ENCODE results near the gene SAFB.

The SAFB gene

GRCh38 chr19:5664515-5664914 lies 41.6 kb downstream of the SAFB start:
- WGBS, 2 donors (ENCODE audit: extremely low coverage in 2 of 2, insufficient read length in 2 of 2, insufficient replicate concordance in 1 of 2) = no CpG with 5 or more reads among the region's 2 CpGs
- H3K23ac ChIP-seq (ENCODE audit: low read depth, low read length, poor library complexity) = no peak overlapping the region
- H4K8ac ChIP-seq (ENCODE audit: low read depth, low read length) = no peak overlapping the region
- H3K14ac ChIP-seq (ENCODE audit: low read length) = no peak overlapping the region
- no peak overlapping the region for H4K91ac ChIP-seq (ENCODE audit: low read depth, low read length, poor library complexity)
- no peak overlapping the region for H3K18ac ChIP-seq (ENCODE audit: low read length)
- H2BK12ac ChIP-seq (ENCODE audit: low read length) = no peak overlapping the region
- no peaks in the 10 kb centered on the region for H3K27me3 ChIP-seq (ENCODE audit: control insufficient read depth in 3 of 3, insufficient read depth in 3 of 3, low read depth in 1 of 3, low read length in 3 of 3)
- no peak overlapping the region for H2BK120ac ChIP-seq (ENCODE audit: low read depth, low read length)
- no peak overlapping the region for H3K27ac ChIP-seq (replicated peaks; ENCODE audit: low read length)
- peaks cover 8% of the 10 kb centered on the region for H3K79me1 ChIP-seq (ENCODE audit: low read depth, low read length)
- DNase-seq (ENCODE audit: low spot score) = no peak
- H3K4me1 ChIP-seq (ENCODE audit: control insufficient read depth in 2 of 2, insufficient read depth in 1 of 2, low read depth in 1 of 2, low read length in 2 of 2) = peaks cover 0 to 4% of the 10 kb centered on the region in 2 donors
- H2BK5ac ChIP-seq (ENCODE audit: low read length) = no peak overlapping the region
- peaks cover 71 to 97% of the 10 kb centered on the region in 2 donors for H3K36me3 ChIP-seq (replicated peaks in 1 of 2; ENCODE audit: control insufficient read depth in 2 of 2, insufficient read depth in 2 of 2, low read length in 2 of 2)
- no peak overlapping the region for H3K4ac ChIP-seq (ENCODE audit: low read length)
- H3K9me3 ChIP-seq (replicated peaks in 1 of 2; ENCODE audit: control insufficient read depth in 2 of 2, insufficient read depth in 1 of 2, low read depth in 1 of 2, low read length in 2 of 2) = no peaks in the 10 kb centered on the region
- no peak overlapping the region for H2AK5ac ChIP-seq (ENCODE audit: low read depth, low read length)
- no peak overlapping the region for H2AFZ ChIP-seq (ENCODE audit: low read length)
- no peak overlapping the region for H2BK15ac ChIP-seq (ENCODE audit: low read length)
- no peak overlapping the region for H3K9ac ChIP-seq (ENCODE audit: low read depth, low read length, poor library complexity)
- no peak overlapping the region for H3K4me2 ChIP-seq (ENCODE audit: insufficient read depth, low read length, poor library complexity, severe bottlenecking)
- H3K4me3 ChIP-seq (ENCODE audit: low read length in 2 of 2) = no peak overlapping the region

- Histone ChIP-seq H2BK5ac (ENCODE audit: low read length) (no peak overlapping the region), H3K14ac (ENCODE audit: low read length) (no peak overlapping the region), H3K9ac (ENCODE audit: low read depth, low read length, poor library complexity) (no peak overlapping the region), H3K4me3 (ENCODE audit: low read length in 2 of 2) (no peak overlapping the region), H2AFZ (ENCODE audit: low read length) (no peak overlapping the region), H3K4me1 (ENCODE audit: control insufficient read depth in 2 of 2, insufficient read depth in 1 of 2, low read depth in 1 of 2, low read length in 2 of 2) (peaks cover 0 to 4% of the 10 kb centered on the region in 2 donors), H3K79me1 (ENCODE audit: low read depth, low read length) (peaks cover 8% of the 10 kb centered on the region), H3K9me3 (replicated peaks in 1 of 2; ENCODE audit: control insufficient read depth in 2 of 2, insufficient read depth in 1 of 2, low read depth in 1 of 2, low read length in 2 of 2) (no peaks in the 10 kb centered on the region), H4K91ac (ENCODE audit: low read depth, low read length, poor library complexity) (no peak overlapping the region), H4K8ac (ENCODE audit: low read depth, low read length) (no peak overlapping the region), H3K36me3 (replicated peaks in 1 of 2; ENCODE audit: control insufficient read depth in 2 of 2, insufficient read depth in 2 of 2, low read length in 2 of 2) (peaks cover 68 to 91% of the 10 kb centered on the region in 2 donors), H3K23ac (ENCODE audit: low read depth, low read length, poor library complexity) (no peak overlapping the region), H3K27ac (replicated peaks; ENCODE audit: low read length) (no peak overlapping the region), H3K4ac (ENCODE audit: low read length) (no peak overlapping the region), H3K18ac (ENCODE audit: low read length) (no peak overlapping the region), H3K4me2 (ENCODE audit: insufficient read depth, low read length, poor library complexity, severe bottlenecking) (no peak overlapping the region), H2BK12ac (ENCODE audit: low read length) (no peak overlapping the region), H3K27me3 (ENCODE audit: control insufficient read depth in 3 of 3, insufficient read depth in 3 of 3, low read depth in 1 of 3, low read length in 3 of 3) (no peaks in the 10 kb centered on the region), H2BK120ac (ENCODE audit: low read depth, low read length) (no peak overlapping the region), H2BK15ac (ENCODE audit: low read length) (no peak overlapping the region), H2AK5ac (ENCODE audit: low read depth, low read length) (no peak overlapping the region)
- WGBS, 2 donors (ENCODE audit: extremely low coverage in 2 of 2, insufficient read length in 2 of 2, insufficient replicate concordance in 1 of 2) = no CpG with 5 or more reads among the region's 10 CpGs
- no peak for DNase-seq (ENCODE audit: low spot score)
Observed at GRCh38 chr19:5665781-5666513, 43.1 kb downstream of the SAFB start.

- no peak overlapping the region for H2BK5ac ChIP-seq (ENCODE audit: low read length)
- H3K18ac ChIP-seq (ENCODE audit: low read length) = no peak overlapping the region
- H3K14ac ChIP-seq (ENCODE audit: low read length) = no peak overlapping the region
- no peak overlapping the region for H3K9ac ChIP-seq (ENCODE audit: low read depth, low read length, poor library complexity)
- no peak overlapping the region for H3K4ac ChIP-seq (ENCODE audit: low read length)
- H4K8ac ChIP-seq (ENCODE audit: low read depth, low read length) = no peak overlapping the region
- H3K4me3 ChIP-seq (ENCODE audit: low read length in 2 of 2) = no peak overlapping the region
- no peak overlapping the region for H2AFZ ChIP-seq (ENCODE audit: low read length)
- H3K4me2 ChIP-seq (ENCODE audit: insufficient read depth, low read length, poor library complexity, severe bottlenecking) = no peak overlapping the region
- H2AK5ac ChIP-seq (ENCODE audit: low read depth, low read length) = no peak overlapping the region
- no peaks in the 10 kb centered on the region for H3K9me3 ChIP-seq (replicated peaks in 1 of 2; ENCODE audit: control insufficient read depth in 2 of 2, insufficient read depth in 1 of 2, low read depth in 1 of 2, low read length in 2 of 2)
- H2BK15ac ChIP-seq (ENCODE audit: low read length) = no peak overlapping the region
- peaks cover 64 to 92% of the 10 kb centered on the region in 2 donors for H3K36me3 ChIP-seq (replicated peaks in 1 of 2; ENCODE audit: control insufficient read depth in 2 of 2, insufficient read depth in 2 of 2, low read length in 2 of 2)
- peak overlapping the region; percentile 24 for H3K27ac ChIP-seq (replicated peaks; ENCODE audit: low read length)
- no peak overlapping the region for H2BK120ac ChIP-seq (ENCODE audit: low read depth, low read length)
- DNase-seq (ENCODE audit: low spot score) = no peak
- H3K4me1 ChIP-seq (ENCODE audit: control insufficient read depth in 2 of 2, insufficient read depth in 1 of 2, low read depth in 1 of 2, low read length in 2 of 2) = peaks cover 0 to 4% of the 10 kb centered on the region in 2 donors
- H4K91ac ChIP-seq (ENCODE audit: low read depth, low read length, poor library complexity) = no peak overlapping the region
- no peak overlapping the region for H3K23ac ChIP-seq (ENCODE audit: low read depth, low read length, poor library complexity)
- no peak overlapping the region for H2BK12ac ChIP-seq (ENCODE audit: low read length)
- peaks cover 4% of the 10 kb centered on the region for H3K79me1 ChIP-seq (ENCODE audit: low read depth, low read length)
- no peaks in the 10 kb centered on the region for H3K27me3 ChIP-seq (ENCODE audit: control insufficient read depth in 3 of 3, insufficient read depth in 3 of 3, low read depth in 1 of 3, low read length in 3 of 3)
- no CpG with 5 or more reads among the region's 26 CpGs for WGBS, 2 donors (ENCODE audit: extremely low coverage in 2 of 2, insufficient read length in 2 of 2, insufficient replicate concordance in 1 of 2)
Observed at GRCh38 chr19:5666921-5667610, 44.2 kb downstream of the SAFB start.

- peak overlapping the region; percentile 24 for H3K27ac ChIP-seq (replicated peaks; ENCODE audit: low read length)
- H4K8ac ChIP-seq (ENCODE audit: low read depth, low read length) = peak overlapping the region; percentile 82
- H3K18ac ChIP-seq (ENCODE audit: low read length) = no peak overlapping the region
- H4K91ac ChIP-seq (ENCODE audit: low read depth, low read length, poor library complexity) = no peak overlapping the region
- no peak overlapping the region for H3K4ac ChIP-seq (ENCODE audit: low read length)
- whole genome bisulfite sequencing, 2 donors (ENCODE audit: extremely low coverage in 2 of 2, insufficient read length in 2 of 2, insufficient replicate concordance in 1 of 2) = no CpG with 5 or more reads among the region's 22 CpGs
- peaks cover 60 to 86% of the 10 kb centered on the region in 2 donors for H3K36me3 ChIP-seq (replicated peaks in 1 of 2; ENCODE audit: control insufficient read depth in 2 of 2, insufficient read depth in 2 of 2, low read length in 2 of 2)
- no peaks in the 10 kb centered on the region for H3K9me3 ChIP-seq (replicated peaks in 1 of 2; ENCODE audit: control insufficient read depth in 2 of 2, insufficient read depth in 1 of 2, low read depth in 1 of 2, low read length in 2 of 2)
- DNase-seq (ENCODE audit: low spot score) = no peak
- no peak overlapping the region for H3K4me3 ChIP-seq (ENCODE audit: low read length in 2 of 2)
- H3K23ac ChIP-seq (ENCODE audit: low read depth, low read length, poor library complexity) = peak overlapping the region; percentile 91
- H2AFZ ChIP-seq (ENCODE audit: low read length) = no peak overlapping the region
- H3K4me2 ChIP-seq (ENCODE audit: insufficient read depth, low read length, poor library complexity, severe bottlenecking) = no peak overlapping the region
- H2BK5ac ChIP-seq (ENCODE audit: low read length) = no peak overlapping the region
- no peak overlapping the region for H3K14ac ChIP-seq (ENCODE audit: low read length)
- H3K27me3 ChIP-seq (ENCODE audit: control insufficient read depth in 3 of 3, insufficient read depth in 3 of 3, low read depth in 1 of 3, low read length in 3 of 3) = no peaks in the 10 kb centered on the region
- no peak overlapping the region for H3K9ac ChIP-seq (ENCODE audit: low read depth, low read length, poor library complexity)
- H2BK15ac ChIP-seq (ENCODE audit: low read length) = no peak overlapping the region
- H2BK12ac ChIP-seq (ENCODE audit: low read length) = peak overlapping the region; percentile 63
- H3K4me1 ChIP-seq (ENCODE audit: control insufficient read depth in 2 of 2, insufficient read depth in 1 of 2, low read depth in 1 of 2, low read length in 2 of 2) = peaks cover 0 to 4% of the 10 kb centered on the region in 2 donors
- no peak overlapping the region for H2AK5ac ChIP-seq (ENCODE audit: low read depth, low read length)
- no peak overlapping the region for H2BK120ac ChIP-seq (ENCODE audit: low read depth, low read length)
- H3K79me1 ChIP-seq (ENCODE audit: low read depth, low read length) = peaks cover 4% of the 10 kb centered on the region
Observed at GRCh38 chr19:5667751-5668271, 44.9 kb downstream of the SAFB start.

Measured in neuronal stem cell (in vitro differentiated cells).